Fibroblast of lung (primary cell): ENCODE results near the gene DEFB131A. TPM values are rescaled to one million over a fixed set of nuclear protein-coding genes. Genes with fewer than 3 reads are reported as not detected.
"Not testable (repeated sequence)": the region's sequence is repeated elsewhere in the genome, so short reads cannot be mapped to it uniquely, and the experiment has no call there.

ENCODE experiments used
- DNase-seq, 2 donors: peaks; one replicate each; pipeline versions ENCODE4 v3.0.0 to v3.0.0-alpha.2; 2010; ENCODE audit warnings: low read depth in 2 of 2
- H2AFZ ChIP-seq: 2 replicates; pipeline ENCODE4 v1.5.1; 2012; ENCODE audit warnings: low read length, control low read depth, inconsistent platforms
- H3K27ac ChIP-seq: 2 replicates; pipeline ENCODE4 v1.5.1; 2011; ENCODE audit warnings: low read length, control low read depth; ENCODE audit not compliant: insufficient read depth
- H3K27me3 ChIP-seq: 2 replicates; pipeline ENCODE4 v1.5.1; 2011; ENCODE audit warnings: mild to moderate bottlenecking, low read length; ENCODE audit not compliant: control insufficient read depth, insufficient read depth
- H3K36me3 ChIP-seq: 2 replicates; pipeline ENCODE4 v1.5.1; 2011; ENCODE audit warnings: low read length; ENCODE audit not compliant: control insufficient read depth, insufficient read depth
- H3K4me1 ChIP-seq: 2 replicates; pipeline ENCODE4 v1.5.1; 2011; ENCODE audit warnings: low read length; ENCODE audit not compliant: control insufficient read depth, insufficient read depth; ENCODE audit errors: extremely low read depth
- H3K4me2 ChIP-seq: 2 replicates; pipeline ENCODE4 v1.5.1; 2011; ENCODE audit warnings: low read length, control low read depth; ENCODE audit not compliant: insufficient read depth; ENCODE audit errors: extremely low read depth
- H3K4me3 ChIP-seq, 4 experiments: fragments of 200-600 bp in 1 of 4; sonication (generic) in 1 of 4; replicated peaks in 1 of 4; 2 replicates each; pipeline ENCODE4 v1.5.1; 2011 to 2016; ENCODE audit warnings: low read length in 4 of 4, low read depth in 3 of 4, mild to moderate bottlenecking in 3 of 4, control low read depth in 2 of 4, inconsistent platforms in 1 of 4, mixed read lengths in 1 of 4; ENCODE audit not compliant: insufficient read depth in 1 of 4; ENCODE audit errors: control extremely low read depth in 1 of 4
- H3K79me2 ChIP-seq: 2 replicates; pipeline ENCODE4 v1.5.1; 2012; ENCODE audit warnings: mild to moderate bottlenecking, low read length, inconsistent platforms; ENCODE audit not compliant: control insufficient read depth, insufficient read depth
- H3K9ac ChIP-seq: 2 replicates; pipeline ENCODE4 v1.5.1; 2011; ENCODE audit warnings: mild to moderate bottlenecking, low read length, control low read depth; ENCODE audit not compliant: insufficient read depth
- H3K9me3 ChIP-seq: 2 replicates; pipeline ENCODE4 v1.5.1; 2012; ENCODE audit warnings: low read depth, low read length; ENCODE audit not compliant: control insufficient read depth, insufficient read depth
- H4K20me1 ChIP-seq: 2 replicates; pipeline ENCODE4 v1.5.1; 2011; ENCODE audit warnings: low read length; ENCODE audit not compliant: control insufficient read depth, insufficient read depth; ENCODE audit errors: extremely low read depth
- polyA plus RNA-seq, 2 donors: library from polyadenylated mRNA; depleted of rRNA in 1 of 2; stranded (reverse) in 1 of 2; unstranded in 1 of 2; fragments of >200 nt; gene quantifications; 2 replicates each; pipeline ENCODE4 v1.2.1, GENCODE V29; 2011 to 2012; ENCODE audit warnings: missing spikeins in 1 of 2
- total RNA-seq: library from RNA; depleted of rRNA; stranded (reverse); fragments of >200 nt; gene quantifications from 2 replicates; pipeline ENCODE4 v1.2.1, GENCODE V29; 2014

The DEFB131A gene
- total and polyA plus RNA-seq, 2 donors (not counting 1 experiment from before 2014, with no cell fraction given): not detected

- not testable (repeated sequence) for H3K9me3 ChIP-seq, DNase-seq
Measured at GRCh38 chr4:9455046-9455445, 10.8 kb downstream of the DEFB131A start.

DNA sequence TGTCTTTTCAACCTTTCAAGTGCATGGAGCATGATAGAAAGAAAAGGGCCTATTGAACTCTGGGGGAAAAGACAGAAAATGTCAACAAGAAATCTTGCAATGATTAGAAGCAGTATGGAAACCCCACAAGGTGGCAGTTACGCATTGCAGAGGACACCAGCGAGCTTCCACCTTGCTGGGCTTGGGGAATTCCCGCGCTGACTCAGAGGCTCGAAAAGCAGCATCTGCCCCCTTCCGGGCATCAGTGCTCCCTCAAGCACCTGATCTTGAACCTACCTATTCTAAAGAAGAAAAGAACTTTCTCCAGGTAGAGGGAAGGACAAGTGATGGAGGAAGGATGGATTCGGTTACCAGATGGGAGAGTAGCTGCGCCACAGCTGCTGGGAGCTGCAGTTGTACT lies 35.3 kb downstream of the DEFB131A start:
- H3K27ac ChIP-seq, H3K4me1 ChIP-seq, H2AFZ ChIP-seq, H3K9me3 ChIP-seq, H3K4me3 ChIP-seq, H3K9ac ChIP-seq, H3K4me2 ChIP-seq, H3K79me2 ChIP-seq, DNase-seq, H4K20me1 ChIP-seq, H3K27me3 ChIP-seq, H3K36me3 ChIP-seq: not testable (repeated sequence)

More at GRCh38 chr4:9455046-9455445, 10.8 kb downstream of the DEFB131A start:
- H3K4me3 ChIP-seq, H3K79me2 ChIP-seq, H3K27me3 ChIP-seq, H2AFZ ChIP-seq, H3K4me1 ChIP-seq, H3K27ac ChIP-seq, H4K20me1 ChIP-seq, H3K4me2 ChIP-seq, H3K36me3 ChIP-seq, H3K9ac ChIP-seq: not testable (repeated sequence)

DNA sequence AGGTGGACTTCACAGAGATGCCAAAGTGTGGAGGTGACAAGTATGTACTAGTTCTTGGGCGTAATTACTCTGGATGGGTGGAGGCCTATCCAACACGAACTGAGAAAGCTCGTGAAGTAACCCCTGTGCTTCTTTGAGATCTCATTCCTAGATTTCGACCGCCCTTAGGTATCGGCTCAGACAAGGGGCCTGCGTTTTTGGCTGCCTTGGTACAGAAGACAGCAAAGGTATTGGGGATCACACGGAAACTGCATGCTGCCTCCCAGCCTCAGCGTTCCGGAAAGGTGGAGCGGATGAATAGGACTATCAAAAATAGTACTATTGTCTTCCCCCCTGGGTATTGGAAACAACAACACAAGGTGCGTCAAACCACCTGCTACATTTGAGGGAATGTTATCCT lies 35.9 kb downstream of the DEFB131A start:
- H4K20me1 ChIP-seq, H3K9me3 ChIP-seq, DNase-seq, H3K27ac ChIP-seq, H3K36me3 ChIP-seq, H3K27me3 ChIP-seq, H2AFZ ChIP-seq, H3K4me2 ChIP-seq, H3K4me3 ChIP-seq, H3K9ac ChIP-seq, H3K4me1 ChIP-seq, H3K79me2 ChIP-seq: not testable (repeated sequence)

GRCh38 chr4:9482871-9483270 lies 38.7 kb downstream of the DEFB131A start:
- H3K79me2 ChIP-seq: not testable (repeated sequence)

GRCh38 chr4:9483682-9484081 lies 39.5 kb downstream of the DEFB131A start:
- not testable (repeated sequence) for H3K9ac ChIP-seq, H2AFZ ChIP-seq, H3K4me3 ChIP-seq, H3K4me1 ChIP-seq, H4K20me1 ChIP-seq, H3K4me2 ChIP-seq, H3K27me3 ChIP-seq, H3K36me3 ChIP-seq, H3K9me3 ChIP-seq, H3K27ac ChIP-seq, H3K79me2 ChIP-seq, DNase-seq

More at GRCh38 chr4:9482871-9483270, 38.7 kb downstream of the DEFB131A start:
- DNase-seq, H3K4me1 ChIP-seq, H3K27me3 ChIP-seq, H3K4me2 ChIP-seq, H3K9ac ChIP-seq, H3K9me3 ChIP-seq, H3K36me3 ChIP-seq, H4K20me1 ChIP-seq, H2AFZ ChIP-seq, H3K4me3 ChIP-seq, H3K27ac ChIP-seq: not testable (repeated sequence)

DNA sequence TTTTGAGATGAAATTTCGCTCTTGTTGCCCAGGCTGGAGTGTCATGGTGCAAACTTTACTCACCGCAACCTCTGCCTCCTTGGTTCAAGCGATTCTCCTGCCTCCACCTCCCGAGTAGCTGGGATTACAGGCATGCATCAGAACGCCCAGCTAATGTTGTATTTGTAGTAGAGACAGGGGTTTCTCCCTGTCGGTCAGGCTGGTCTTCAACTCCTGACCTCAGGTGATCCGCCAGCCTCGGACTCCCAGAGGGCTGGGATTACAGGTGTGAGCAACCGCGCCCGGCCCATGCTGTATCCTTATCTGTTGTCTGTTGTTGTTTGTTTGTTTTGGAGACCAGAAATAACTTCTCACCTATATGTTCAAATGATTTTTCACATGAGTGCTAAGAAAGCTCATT lies 42.7 kb downstream of the DEFB131A start:
- H3K9me3 ChIP-seq, H3K79me2 ChIP-seq, H3K9ac ChIP-seq, DNase-seq, H3K27me3 ChIP-seq, H4K20me1 ChIP-seq, H3K4me1 ChIP-seq, H3K36me3 ChIP-seq, H3K4me3 ChIP-seq, H3K27ac ChIP-seq, H2AFZ ChIP-seq, H3K4me2 ChIP-seq: not testable (repeated sequence)

- H3K79me2 ChIP-seq, DNase-seq, H3K27ac ChIP-seq, H3K9me3 ChIP-seq, H4K20me1 ChIP-seq, H3K36me3 ChIP-seq, H3K4me1 ChIP-seq, H3K27me3 ChIP-seq, H3K4me2 ChIP-seq, H3K9ac ChIP-seq, H2AFZ ChIP-seq, H3K4me3 ChIP-seq: not testable (repeated sequence)
Measured at GRCh38 chr4:9488796-9489195, 44.6 kb downstream of the DEFB131A start.
